SK-N-SH (cell line): ENCODE measurements around the gene STK26. TPM values are rescaled to one million over a fixed set of nuclear protein-coding genes. Genes with fewer than 3 reads are reported as not detected.

Source experiments
- CTCF ChIA-PET: fragments of 300-600, 350-600 bp; formaldehyde crosslinking; extraction: SDS; loops from one replicate; lab custom pipeline; 2021; lab: Yijun Ruan, JAX
- POLR2A ChIA-PET: fragments of 350-600 bp; sonication (Branson Sonifier 250); formaldehyde crosslinking; extraction: SDS; loops from one replicate; lab custom pipeline; 2020; ENCODE audit warnings: antibody characterized with exemption, inconsistent platforms; lab: Yijun Ruan, JAX
- DNase-seq: peaks from one replicate; pipeline ENCODE4 v3.0.0; 2012
- H2AFZ ChIP-seq: fragments of 200-600 bp; sonication (generic); 2 replicates; pipeline ENCODE4 v1.8.1; 2016; ENCODE audit warnings: antibody characterized with exemption, mild to moderate bottlenecking, low read depth
- H3F3A ChIP-seq: fragments of 200-600 bp; sonication (generic); replicated peaks from 2 replicates; pipeline ENCODE3; 2016; ENCODE audit warnings: antibody characterized with exemption, mild to moderate bottlenecking; ENCODE audit not compliant: insufficient read depth
- H3K27ac ChIP-seq, 2 experiments: fragments of 200-500 bp in 1 of 2; fragments of 200-600 bp in 1 of 2; sonication (Bioruptor generic) in 1 of 2; sonication (generic), shearing (Covaris generic) in 1 of 2; 2 replicates each; pipeline versions ENCODE4 v1.5.1 to v1.6.1; 2014 to 2016; ENCODE audit warnings: low read depth in 2 of 2, inconsistent platforms in 1 of 2, low read length in 1 of 2, mild to moderate bottlenecking in 1 of 2, mixed read lengths in 1 of 2
- H3K27me3 ChIP-seq: fragments of 200-600 bp; sonication (generic), shearing (Covaris generic); 2 replicates; pipeline ENCODE4 v1.6.1; 2016; ENCODE audit warnings: mixed run types; ENCODE audit not compliant: insufficient read depth
- H3K36me3 ChIP-seq, 2 experiments: fragments of 200-500 bp in 1 of 2; fragments of 200-600 bp in 1 of 2; sonication (Bioruptor generic) in 1 of 2; sonication (generic) in 1 of 2; replicated peaks in 1 of 2; 2 replicates each; pipeline versions ENCODE3 to v1.5.1; 2014 to 2016; ENCODE audit warnings: low read length in 1 of 2, mild to moderate bottlenecking in 1 of 2; ENCODE audit not compliant: insufficient read depth in 2 of 2, control insufficient read depth in 1 of 2
- H3K4me1 ChIP-seq, 2 experiments: fragments of 200-500 bp in 1 of 2; fragments of 200-600 bp in 1 of 2; sonication (Bioruptor generic) in 1 of 2; sonication (generic), shearing (Covaris generic) in 1 of 2; 2 replicates each; pipeline versions ENCODE4 v1.5.1 to v1.6.1; 2014 to 2016; ENCODE audit warnings: low read depth in 1 of 2, low read length in 1 of 2, mixed run types in 1 of 2; ENCODE audit not compliant: insufficient read depth in 2 of 2, control insufficient read depth in 1 of 2
- H3K4me2 ChIP-seq: fragments of 200-600 bp; sonication (generic), shearing (Covaris generic); 2 replicates; pipeline ENCODE4 v1.6.1; 2017; ENCODE audit warnings: mixed run types
- H3K4me3 ChIP-seq, 2 experiments: fragments of 200-500 bp in 1 of 2; fragments of 200-600 bp in 1 of 2; sonication (Bioruptor generic) in 1 of 2; sonication (generic), shearing (Covaris generic) in 1 of 2; 2 replicates each; pipeline versions ENCODE4 v1.5.1 to v1.8.1; 2014 to 2016; ENCODE audit warnings: low read depth in 2 of 2, inconsistent platforms in 1 of 2, low read length in 1 of 2, mild to moderate bottlenecking in 1 of 2, mixed read lengths in 1 of 2, moderate library complexity in 1 of 2
- H3K79me2 ChIP-seq: fragments of 200-600 bp; sonication (generic); 2 replicates; pipeline ENCODE4 v1.8.1; 2017; ENCODE audit warnings: mild to moderate bottlenecking; ENCODE audit not compliant: insufficient read depth
- H3K9ac ChIP-seq: fragments of 200-600 bp; sonication (generic); 2 replicates; pipeline ENCODE4 v1.6.1; 2017; ENCODE audit warnings: mixed run types
- H3K9me2 ChIP-seq: fragments of 200-600 bp; sonication (generic); 2 replicates; pipeline ENCODE4 v1.6.1; 2017; ENCODE audit warnings: mixed run types
- H3K9me3 ChIP-seq: fragments of 200-600 bp; sonication (generic); 2 replicates; pipeline ENCODE4 v1.6.1; 2017; ENCODE audit warnings: mixed run types, mild to moderate bottlenecking, moderate library complexity
- H4K20me1 ChIP-seq: fragments of 200-600 bp; sonication (generic); 2 replicates; pipeline ENCODE4 v1.6.1; 2017; ENCODE audit warnings: mild to moderate bottlenecking, mixed run types; ENCODE audit not compliant: insufficient read depth
- CHD2 ChIP-seq: fragments of 150-350 bp; IDR thresholded peaks from 2 replicates; pipeline ENCODE4 v1.6.1; 2018; ENCODE audit warnings: low read length; ENCODE audit not compliant: partially characterized antibody
- FOSL2 ChIP-seq: IDR thresholded peaks from 2 replicates; pipeline ENCODE4 v1.4.0; 2012; ENCODE audit warnings: low read depth, mild to moderate bottlenecking, moderate library complexity, borderline replicate concordance
- MEF2A ChIP-seq: IDR thresholded peaks from 2 replicates; pipeline ENCODE4 v1.4.0; 2012; ENCODE audit warnings: low read depth, borderline replicate concordance
- MXI1 ChIP-seq: IDR thresholded peaks from 2 replicates; pipeline ENCODE4 v1.6.1; 2012; ENCODE audit warnings: mild to moderate bottlenecking, low read depth, low read length, improper control_type of control experiment
- NFIC ChIP-seq: IDR thresholded peaks from 2 replicates; pipeline ENCODE4 v1.4.0; 2012; ENCODE audit warnings: borderline replicate concordance
- NRF1 ChIP-seq: IDR thresholded peaks from 2 replicates; pipeline ENCODE4 v1.6.1; 2012; ENCODE audit warnings: low read depth, mild to moderate bottlenecking, low read length
- POLR2AphosphoS5 ChIP-seq: IDR thresholded peaks from 2 replicates; pipeline ENCODE4 v1.6.1; 2012; ENCODE audit warnings: low read depth, low read length
- RCOR1 ChIP-seq: fragments of 150-350 bp; IDR thresholded peaks from 2 replicates; pipeline ENCODE4 v1.6.1; 2017; ENCODE audit warnings: antibody characterized with exemption, low read length
- RXRA ChIP-seq: IDR thresholded peaks from 2 replicates; pipeline ENCODE4 v1.4.0; 2012; ENCODE audit warnings: low read depth, mild to moderate bottlenecking, borderline replicate concordance
- TCF12 ChIP-seq: IDR thresholded peaks from 2 replicates; pipeline ENCODE4 v1.4.0; 2012
- polyA plus RNA-seq, 3 experiments: library from polyadenylated mRNA; depleted of rRNA; stranded (reverse); fragments of >200 nt; gene quantifications; 2 replicates each; pipeline ENCODE4 v1.2.3, GENCODE V29; 2012
- TF ChIP-seq, protein P1 (sequence below): IDR thresholded peaks from 2 replicates; pipeline ENCODE4; 2012
- TF ChIP-seq, protein P2 (sequence below): fragments of 150-350 bp; IDR thresholded peaks from 2 replicates; pipeline ENCODE4 v1.6.1; 2016; ENCODE audit warnings: mild to moderate bottlenecking, low read depth, low read length
- TF ChIP-seq, protein P3 (sequence below): fragments of 150-350 bp; IDR thresholded peaks from 2 replicates; pipeline ENCODE4 v1.6.1; 2017; ENCODE audit warnings: antibody characterized with exemption, low read length, low read depth, borderline replicate concordance
- TF ChIP-seq, protein P4 (sequence below): fragments of 200-600 bp; sonication (generic); IDR thresholded peaks from 2 replicates; pipeline ENCODE4 v1.6.1; 2017; ENCODE audit warnings: antibody characterized with exemption, mild to moderate bottlenecking, moderate library complexity
- TF ChIP-seq, protein P5 (sequence below): IDR thresholded peaks from 2 replicates; pipeline ENCODE4 v1.4.0; 2012; ENCODE audit warnings: low read depth
- TF ChIP-seq, protein P6 (sequence below): IDR thresholded peaks from 2 replicates; pipeline ENCODE4 v1.4.0; 2012; ENCODE audit warnings: low read depth, borderline replicate concordance

STK26 gene
- polyA plus RNA-seq, 1 of the 3 experiments (the other 2 are of a cell fraction) = 3.5 TPM

DNA sequence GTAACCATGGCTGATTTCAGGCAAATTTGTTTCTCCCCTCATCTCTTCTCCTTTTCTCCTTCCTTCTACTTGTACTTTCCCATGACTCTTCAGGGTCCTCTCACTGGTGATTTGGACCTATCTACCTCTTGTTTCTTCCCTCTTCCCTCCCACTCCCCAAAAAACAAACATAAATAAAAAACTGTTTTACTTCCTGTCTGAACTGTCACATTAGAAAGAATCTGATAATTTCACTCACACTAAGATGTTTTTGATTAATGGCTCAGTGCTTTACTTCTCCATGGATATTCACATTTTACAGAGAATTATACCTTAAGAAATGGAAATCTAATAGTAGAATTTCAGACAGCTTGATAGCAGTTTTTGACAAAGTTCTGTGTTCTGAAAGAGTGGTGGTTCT, 7.2 kb downstream of the STK26 start:
- Histone ChIP-seq H3K9ac (no peak overlapping the region), H3K27me3 (peaks cover 5% of the 10 kb centered on the region; the same call in 1 of the 2 replicates), H3K36me3 (no peaks in the 10 kb centered on the region)
- TF ChIP-seq TCF12 (no peak), MXI1 (no peak), NRF1 (no peak), FOSL2 (no peak), POLR2AphosphoS5 (no peak), RCOR1 (no peak), NFIC (no peak), CHD2 (no peak), MEF2A (no peak), RXRA (no peak)
- TF ChIP-seq, protein P1, sequence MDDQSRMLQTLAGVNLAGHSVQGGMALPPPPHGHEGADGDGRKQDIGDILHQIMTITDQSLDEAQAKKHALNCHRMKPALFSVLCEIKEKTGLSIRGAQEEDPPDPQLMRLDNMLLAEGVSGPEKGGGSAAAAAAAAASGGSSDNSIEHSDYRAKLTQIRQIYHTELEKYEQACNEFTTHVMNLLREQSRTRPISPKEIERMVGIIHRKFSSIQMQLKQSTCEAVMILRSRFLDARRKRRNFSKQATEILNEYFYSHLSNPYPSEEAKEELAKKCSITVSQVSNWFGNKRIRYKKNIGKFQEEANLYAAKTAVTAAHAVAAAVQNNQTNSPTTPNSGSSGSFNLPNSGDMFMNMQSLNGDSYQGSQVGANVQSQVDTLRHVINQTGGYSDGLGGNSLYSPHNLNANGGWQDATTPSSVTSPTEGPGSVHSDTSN = no peak
- TF ChIP-seq, protein P2, sequence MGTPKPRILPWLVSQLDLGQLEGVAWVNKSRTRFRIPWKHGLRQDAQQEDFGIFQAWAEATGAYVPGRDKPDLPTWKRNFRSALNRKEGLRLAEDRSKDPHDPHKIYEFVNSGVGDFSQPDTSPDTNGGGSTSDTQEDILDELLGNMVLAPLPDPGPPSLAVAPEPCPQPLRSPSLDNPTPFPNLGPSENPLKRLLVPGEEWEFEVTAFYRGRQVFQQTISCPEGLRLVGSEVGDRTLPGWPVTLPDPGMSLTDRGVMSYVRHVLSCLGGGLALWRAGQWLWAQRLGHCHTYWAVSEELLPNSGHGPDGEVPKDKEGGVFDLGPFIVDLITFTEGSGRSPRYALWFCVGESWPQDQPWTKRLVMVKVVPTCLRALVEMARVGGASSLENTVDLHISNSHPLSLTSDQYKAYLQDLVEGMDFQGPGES = no peak
- TF ChIP-seq, protein P3, sequence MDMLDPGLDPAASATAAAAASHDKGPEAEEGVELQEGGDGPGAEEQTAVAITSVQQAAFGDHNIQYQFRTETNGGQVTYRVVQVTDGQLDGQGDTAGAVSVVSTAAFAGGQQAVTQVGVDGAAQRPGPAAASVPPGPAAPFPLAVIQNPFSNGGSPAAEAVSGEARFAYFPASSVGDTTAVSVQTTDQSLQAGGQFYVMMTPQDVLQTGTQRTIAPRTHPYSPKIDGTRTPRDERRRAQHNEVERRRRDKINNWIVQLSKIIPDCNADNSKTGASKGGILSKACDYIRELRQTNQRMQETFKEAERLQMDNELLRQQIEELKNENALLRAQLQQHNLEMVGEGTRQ = no peak
- TF ChIP-seq, protein P4, sequence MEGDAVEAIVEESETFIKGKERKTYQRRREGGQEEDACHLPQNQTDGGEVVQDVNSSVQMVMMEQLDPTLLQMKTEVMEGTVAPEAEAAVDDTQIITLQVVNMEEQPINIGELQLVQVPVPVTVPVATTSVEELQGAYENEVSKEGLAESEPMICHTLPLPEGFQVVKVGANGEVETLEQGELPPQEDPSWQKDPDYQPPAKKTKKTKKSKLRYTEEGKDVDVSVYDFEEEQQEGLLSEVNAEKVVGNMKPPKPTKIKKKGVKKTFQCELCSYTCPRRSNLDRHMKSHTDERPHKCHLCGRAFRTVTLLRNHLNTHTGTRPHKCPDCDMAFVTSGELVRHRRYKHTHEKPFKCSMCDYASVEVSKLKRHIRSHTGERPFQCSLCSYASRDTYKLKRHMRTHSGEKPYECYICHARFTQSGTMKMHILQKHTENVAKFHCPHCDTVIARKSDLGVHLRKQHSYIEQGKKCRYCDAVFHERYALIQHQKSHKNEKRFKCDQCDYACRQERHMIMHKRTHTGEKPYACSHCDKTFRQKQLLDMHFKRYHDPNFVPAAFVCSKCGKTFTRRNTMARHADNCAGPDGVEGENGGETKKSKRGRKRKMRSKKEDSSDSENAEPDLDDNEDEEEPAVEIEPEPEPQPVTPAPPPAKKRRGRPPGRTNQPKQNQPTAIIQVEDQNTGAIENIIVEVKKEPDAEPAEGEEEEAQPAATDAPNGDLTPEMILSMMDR = no peak
- TF ChIP-seq, protein P5, sequence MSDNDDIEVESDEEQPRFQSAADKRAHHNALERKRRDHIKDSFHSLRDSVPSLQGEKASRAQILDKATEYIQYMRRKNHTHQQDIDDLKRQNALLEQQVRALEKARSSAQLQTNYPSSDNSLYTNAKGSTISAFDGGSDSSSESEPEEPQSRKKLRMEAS = no peak
- TF ChIP-seq, protein P6, sequence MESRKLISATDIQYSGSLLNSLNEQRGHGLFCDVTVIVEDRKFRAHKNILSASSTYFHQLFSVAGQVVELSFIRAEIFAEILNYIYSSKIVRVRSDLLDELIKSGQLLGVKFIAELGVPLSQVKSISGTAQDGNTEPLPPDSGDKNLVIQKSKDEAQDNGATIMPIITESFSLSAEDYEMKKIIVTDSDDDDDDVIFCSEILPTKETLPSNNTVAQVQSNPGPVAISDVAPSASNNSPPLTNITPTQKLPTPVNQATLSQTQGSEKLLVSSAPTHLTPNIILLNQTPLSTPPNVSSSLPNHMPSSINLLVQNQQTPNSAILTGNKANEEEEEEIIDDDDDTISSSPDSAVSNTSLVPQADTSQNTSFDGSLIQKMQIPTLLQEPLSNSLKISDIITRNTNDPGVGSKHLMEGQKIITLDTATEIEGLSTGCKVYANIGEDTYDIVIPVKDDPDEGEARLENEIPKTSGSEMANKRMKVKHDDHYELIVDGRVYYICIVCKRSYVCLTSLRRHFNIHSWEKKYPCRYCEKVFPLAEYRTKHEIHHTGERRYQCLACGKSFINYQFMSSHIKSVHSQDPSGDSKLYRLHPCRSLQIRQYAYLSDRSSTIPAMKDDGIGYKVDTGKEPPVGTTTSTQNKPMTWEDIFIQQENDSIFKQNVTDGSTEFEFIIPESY = no peak
- TF ChIP-seq, all 33 proteins: peak for 0
- H3K27ac ChIP-seq = no peak overlapping the region
- H3K4me2 ChIP-seq = no peak overlapping the region
- H3K79me2 ChIP-seq = no peaks in the 10 kb centered on the region
- H3K4me1 ChIP-seq = peaks cover 0 to 2% of the 10 kb centered on the region in 2 experiments; a peak in 1 of 4 replicates
- no peaks in the 10 kb centered on the region for H3F3A ChIP-seq
- H3K9me3 ChIP-seq = no peaks in the 10 kb centered on the region
- H4K20me1 ChIP-seq = no peaks in the 10 kb centered on the region
- no peak overlapping the region for H2AFZ ChIP-seq
- H3K4me3 ChIP-seq = no peak overlapping the region
- no peaks in the 10 kb centered on the region for H3K9me2 ChIP-seq
- no peak for DNase-seq
- ChIA-PET POLR2A (no interaction called here), CTCF (interaction anchor here (0.6 kb wide), 1 partner anchor 89 kb away, joined by 3 read pairs; no protein-coding TSS in a partner anchor)
